DMS79 treated with DMSO at 0.1 percent for 48 hours (cell line): Measurements from ENCODE around the gene RORC.
"Not testable (repeated sequence)": the region's sequence is repeated elsewhere in the genome, so short reads cannot be mapped to it uniquely, and the experiment has no call there.

Experiments used
- DNase-seq: peaks from one replicate; lab custom pipeline; 2025; lab: John Stamatoyannopoulos, UW

The RORC gene

GRCh38 chr1:151805066-151805820 is 26.4 kb downstream of the RORC start, which contains the start of gene LINGO4:
TSS of gene LINGO4 (minus strand) at chr1:151805419. CDS start at chr1:151802704, 2,715 bp downstream.
- DNase-seq = no peak

- DNase-seq = no peak
Measured at GRCh38 chr1:151803915-151804314, 27.7 kb downstream of the RORC start.

GRCh38 chr1:151803164-151803563 is 28.4 kb downstream of the RORC start:
- DNase-seq = no peak

- DNase-seq = no peak
Measured at GRCh38 chr1:151802372-151802771, 29.2 kb downstream of the RORC start.

GRCh38 chr1:151801846-151802245 is 29.8 kb downstream of the RORC start:
- DNase-seq = no peak

GRCh38 chr1:151801310-151801820 is 30.2 kb downstream of the RORC start:
- no peak for DNase-seq

- no peak for DNase-seq
Measured at GRCh38 chr1:151800830-151801229, 30.8 kb downstream of the RORC start.

- no peak for DNase-seq
Measured at GRCh38 chr1:151799179-151800022, 32.2 kb downstream of the RORC start.

- DNase-seq = no peak
Measured at GRCh38 chr1:151798571-151798970, 33.0 kb downstream of the RORC start.

GRCh38 chr1:151790940-151791651 is 40.5 kb downstream of the RORC start:
- DNase-seq = no peak

GRCh38 chr1:151790071-151790939 is 41.3 kb downstream of the RORC start, which contains the start of gene TDRKH:
TSS of gene TDRKH (minus strand) at chr1:151790500. CDS start at chr1:151783022, 7,478 bp downstream.
- peak; percentile 99 for DNase-seq

- DNase-seq = no peak
Measured at GRCh38 chr1:151787689-151788088, 43.9 kb downstream of the RORC start.

GRCh38 chr1:151783796-151784195 is 47.8 kb downstream of the RORC start:
- no peak for DNase-seq

GRCh38 chr1:151782741-151783140 is 48.9 kb downstream of the RORC start:
- no peak for DNase-seq

- DNase-seq = not testable (repeated sequence)
Measured at GRCh38 chr1:151782026-151782425, 49.6 kb downstream of the RORC start.

GRCh38 chr1:151780736-151781135 is 50.9 kb downstream of the RORC start:
- DNase-seq = not testable (repeated sequence)

- no peak for DNase-seq
Measured at GRCh38 chr1:151779852-151780251, 51.8 kb downstream of the RORC start.

- no peak for DNase-seq
Measured at GRCh38 chr1:151777317-151777716, 54.3 kb downstream of the RORC start.

GRCh38 chr1:151776665-151777062 is 54.9 kb downstream of the RORC start:
- no peak for DNase-seq

- no peak for DNase-seq
Measured at GRCh38 chr1:151775894-151776664, 55.5 kb downstream of the RORC start.
